Limb (tissue), 2 donors: ENCODE data around the gene KLHL21.

Experiments used
- DNase-seq, 2 donors: peaks; one replicate each; pipeline ENCODE4 v3.0.0-alpha.2; 2016; ENCODE audit errors: extremely low spot score in 2 of 2

Gene KLHL21

GRCh38 chr1:6624710-6625583 lies 22.3 kb upstream of the KLHL21 start, which contains the start of gene THAP3:
TSS of gene THAP3 (plus strand) at chr1:6624868. CDS start at chr1:6625219, 351 bp downstream.
- DNase-seq = peak; percentile 78 to 93

DNA sequence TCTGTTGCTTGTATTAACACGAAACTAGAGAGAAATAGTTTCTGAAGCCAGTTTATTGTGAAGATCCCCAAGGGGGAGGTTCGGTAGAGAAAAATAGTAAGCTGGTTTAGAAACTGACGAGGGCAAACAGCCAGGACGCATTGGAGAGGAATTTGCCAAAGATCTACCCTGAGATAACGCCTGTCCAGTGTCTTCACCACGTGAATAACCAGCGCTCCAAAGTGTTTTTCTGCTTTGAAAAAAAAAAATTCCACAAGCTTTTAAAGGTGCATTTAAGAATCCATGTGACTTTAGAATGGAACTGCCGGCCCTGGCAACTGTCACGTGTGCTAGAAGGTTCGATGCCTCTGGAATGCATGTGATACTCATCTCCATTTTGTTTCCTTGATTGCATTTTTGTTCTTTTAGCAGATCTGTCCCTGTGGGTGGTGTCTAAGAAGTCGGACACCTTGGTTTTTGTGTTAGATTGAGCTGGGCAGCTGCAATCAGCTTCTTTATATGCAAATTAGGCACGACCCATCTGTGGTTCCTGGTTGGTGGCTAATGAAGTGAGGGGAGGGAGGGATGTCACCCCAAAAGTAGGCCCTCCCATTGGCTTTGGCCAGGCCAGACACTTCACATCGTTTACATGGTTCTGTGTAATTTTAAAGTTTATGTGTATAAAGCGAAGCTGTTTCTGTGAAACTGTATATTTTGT lies 20.7 kb upstream of the KLHL21 start:
- DNase-seq = no peak

DNA sequence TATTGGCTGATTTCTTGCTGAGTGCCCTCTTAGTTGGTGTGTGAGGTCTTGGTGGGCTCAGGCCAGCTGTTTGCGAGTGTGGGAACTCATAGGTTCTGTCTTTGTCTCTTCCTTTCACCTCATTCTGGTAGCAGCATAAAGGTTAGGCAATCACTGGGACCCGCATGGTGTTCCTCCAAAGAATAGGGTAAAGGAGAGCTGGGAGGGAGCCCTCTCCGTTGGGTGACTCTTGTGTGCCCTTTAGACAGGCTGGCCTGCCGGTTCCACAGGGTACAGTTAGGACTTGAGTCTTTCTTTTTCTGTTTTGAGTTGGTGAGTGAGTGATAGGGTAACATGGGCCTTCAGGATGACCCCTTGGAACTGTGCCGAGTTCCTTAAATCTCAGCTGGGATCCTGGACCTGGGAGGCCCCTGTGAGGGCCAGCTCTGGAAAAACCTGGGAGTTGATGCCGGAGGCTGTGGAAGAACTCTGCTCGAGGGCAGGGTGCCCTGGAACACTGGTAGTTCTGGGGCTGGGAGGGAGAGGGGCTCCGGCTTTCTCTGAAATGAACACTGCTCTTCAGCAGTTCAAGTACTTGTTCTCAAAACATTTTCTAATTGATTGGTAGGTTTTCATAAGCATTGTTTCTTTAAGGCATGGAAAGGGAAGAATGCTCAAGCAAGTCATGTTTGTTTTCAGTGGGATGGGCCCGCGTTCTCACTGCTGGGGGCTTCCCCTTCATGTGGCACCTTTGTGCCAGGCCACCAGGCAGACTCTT lies 19.9 kb upstream of the KLHL21 start:
- DNase-seq = no peak

DNA sequence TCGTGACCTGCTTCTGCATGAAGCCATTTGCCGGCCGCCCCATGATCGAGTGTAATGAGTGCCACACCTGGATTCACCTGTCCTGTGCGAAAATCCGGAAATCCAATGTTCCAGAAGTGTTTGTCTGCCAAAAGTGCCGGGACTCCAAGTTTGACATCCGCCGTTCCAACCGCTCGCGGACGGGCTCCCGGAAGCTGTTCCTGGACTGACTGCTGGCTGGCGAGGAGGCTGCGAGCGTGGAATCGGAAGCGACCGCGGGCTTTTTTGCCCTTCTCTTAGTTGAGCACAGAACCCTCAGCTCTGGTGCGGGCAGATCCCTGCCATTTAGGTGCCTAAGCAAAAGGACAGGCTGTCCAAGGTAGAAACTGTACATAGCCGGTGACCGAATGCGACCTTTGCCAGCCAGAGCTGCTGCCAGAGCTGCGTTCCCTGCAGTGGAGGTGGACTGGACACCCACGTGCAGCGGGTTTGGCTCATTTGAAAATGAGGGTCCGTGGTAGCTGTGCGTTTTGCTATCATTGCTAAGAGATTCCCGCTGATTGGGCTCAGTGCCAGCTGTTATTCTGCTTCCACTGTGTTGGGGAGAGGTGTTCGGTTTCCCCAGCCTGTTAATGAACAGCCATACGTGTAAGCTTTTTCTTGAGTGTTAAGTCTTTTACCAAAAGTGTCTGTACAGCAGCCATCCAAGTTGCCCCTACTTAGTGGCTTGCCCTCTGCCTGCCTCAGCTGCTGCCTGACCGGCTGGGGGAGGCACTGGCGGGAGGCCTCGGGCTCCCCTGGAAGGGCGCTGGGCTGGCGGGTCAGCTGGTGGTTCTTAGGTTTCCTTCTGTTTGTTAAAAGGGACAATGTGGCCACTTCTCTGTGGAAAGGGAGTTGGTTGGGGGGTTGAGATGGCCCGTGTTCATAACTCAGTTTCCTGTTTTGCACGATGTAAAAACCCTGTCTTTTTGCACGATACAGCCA lies 19.0 kb upstream of the KLHL21 start:
- no peak for DNase-seq

GRCh38 chr1:6619045-6619444 lies 16.4 kb upstream of the KLHL21 start:
- no peak for DNase-seq

DNA sequence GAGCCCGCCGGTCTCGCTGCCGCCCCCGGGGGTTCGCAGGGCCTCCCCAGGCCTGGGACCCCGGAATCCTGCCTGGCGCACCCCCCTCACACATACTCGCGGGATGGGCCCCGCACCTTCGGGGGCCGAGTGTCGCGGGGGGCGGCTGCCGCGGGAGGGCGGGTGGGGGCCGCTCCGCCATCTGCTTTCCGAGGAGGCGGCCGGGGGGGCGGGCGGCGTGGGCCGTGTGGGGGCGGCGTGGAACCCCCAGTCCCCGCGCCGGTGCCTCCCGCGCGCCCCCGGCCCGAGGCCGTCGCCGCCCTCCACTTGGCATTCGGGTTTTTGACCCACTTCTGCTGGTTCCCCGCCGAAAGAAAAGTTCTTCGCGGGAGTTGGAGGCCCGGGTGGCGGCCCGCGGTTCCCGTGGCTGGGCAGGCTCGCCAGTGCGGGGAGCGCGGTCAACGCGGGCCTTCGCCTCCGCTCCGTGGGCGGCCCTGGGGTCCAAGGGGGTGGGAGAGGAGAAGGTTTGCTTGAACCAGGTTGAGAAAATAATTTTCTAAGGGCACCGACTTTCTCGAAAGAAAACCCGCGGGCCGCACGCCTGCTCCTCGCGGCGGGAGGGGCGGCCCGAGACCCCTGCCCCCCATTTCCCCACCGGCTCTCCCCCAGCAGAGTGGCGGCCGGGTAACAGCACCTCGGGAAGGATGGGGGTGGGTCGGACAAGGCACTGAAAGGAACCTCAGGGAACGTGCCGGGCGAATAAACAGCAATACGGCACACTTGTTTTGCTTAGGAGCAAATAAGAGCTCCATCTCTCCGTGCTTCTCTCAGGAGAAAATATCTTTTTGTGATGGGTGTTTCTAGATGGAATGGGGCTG lies 12.5 kb upstream of the KLHL21 start:
- peak in 1 of 2 donors; percentile 51 for DNase-seq

GRCh38 chr1:6614019-6614928 lies 11.6 kb upstream of the KLHL21 start:
- peak; percentile 30 to 79 for DNase-seq

- DNase-seq = peak; percentile 98 to 100
Observed at GRCh38 chr1:6613361-6614018, 10.8 kb upstream of the KLHL21 start, which contains the start of gene PHF13. TSS of gene PHF13 (plus strand) at chr1:6613731. CDS start at chr1:6614067, 336 bp downstream.

DNA sequence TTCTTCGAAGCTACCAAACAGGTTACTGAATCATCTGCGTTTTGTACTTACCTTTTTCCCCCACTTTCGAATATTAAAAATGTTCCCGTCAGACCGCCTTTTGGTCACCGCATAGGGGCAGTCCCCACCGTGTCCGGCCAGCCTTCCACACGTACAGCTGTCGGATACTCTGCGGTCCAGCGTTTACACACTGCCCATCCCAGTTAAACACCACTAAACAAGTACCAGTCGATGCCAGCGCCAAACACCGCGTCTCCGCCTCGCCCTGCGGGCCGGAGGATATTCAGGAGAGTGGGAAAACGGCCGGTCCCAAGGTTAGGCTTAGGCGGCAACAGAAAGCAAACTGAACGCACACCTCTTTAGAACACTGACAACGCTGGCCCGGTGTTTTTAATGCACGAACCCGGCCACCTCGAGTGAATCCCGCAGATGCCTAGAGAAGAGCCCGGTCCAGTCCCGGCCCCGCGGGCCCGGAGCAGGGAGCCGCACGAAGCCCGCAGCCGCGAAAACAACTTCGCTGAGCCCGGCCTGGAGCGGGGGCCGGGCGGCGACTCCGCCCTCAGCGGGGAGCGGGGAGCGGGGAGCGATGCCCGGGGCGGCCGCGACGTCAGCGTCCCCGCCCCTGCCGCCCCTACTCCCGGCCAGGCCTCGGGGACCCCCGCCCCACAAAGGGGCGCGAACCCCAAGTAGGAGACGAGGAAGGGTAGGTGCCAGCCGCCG lies 10.1 kb upstream of the KLHL21 start:
- DNase-seq = peak in 1 of 2 donors; percentile 68

DNA sequence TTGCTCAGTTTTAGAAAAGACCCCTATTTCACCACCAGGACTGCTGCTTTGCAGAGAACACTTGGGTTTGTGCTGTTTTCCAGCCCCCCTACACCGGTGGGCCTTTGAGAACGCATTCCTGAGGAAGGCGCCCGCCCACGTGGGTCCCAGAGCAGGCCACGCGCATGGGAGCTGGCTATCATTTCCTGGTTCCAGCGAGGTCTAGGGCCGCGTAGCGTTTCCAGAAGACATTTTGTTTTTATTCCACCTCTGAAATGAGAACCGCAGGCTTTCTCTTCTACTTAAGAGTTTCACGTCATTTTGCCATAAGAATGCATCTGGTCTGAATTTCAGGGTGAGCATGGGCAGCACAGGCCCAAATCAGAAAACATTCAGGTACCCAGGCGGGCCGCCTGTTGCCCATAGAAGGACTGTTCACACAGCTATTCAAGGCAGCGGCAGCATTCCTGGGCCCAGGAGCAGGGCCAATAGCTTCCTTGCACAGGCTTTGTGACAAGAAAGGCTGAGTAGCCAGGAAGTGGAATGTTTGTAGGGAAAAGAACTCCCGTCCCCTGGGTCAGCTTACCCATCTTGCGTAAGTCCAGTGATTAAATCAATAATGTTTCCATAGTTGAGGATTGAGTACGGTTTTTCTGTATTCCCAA lies 1.4 kb upstream of the KLHL21 start:
- peak in 1 of 2 donors; percentile 80 for DNase-seq

- DNase-seq = peak; percentile 83 to 85
Observed at GRCh38 chr1:6603238-6603914, 707 bp upstream of the KLHL21 start.

DNA sequence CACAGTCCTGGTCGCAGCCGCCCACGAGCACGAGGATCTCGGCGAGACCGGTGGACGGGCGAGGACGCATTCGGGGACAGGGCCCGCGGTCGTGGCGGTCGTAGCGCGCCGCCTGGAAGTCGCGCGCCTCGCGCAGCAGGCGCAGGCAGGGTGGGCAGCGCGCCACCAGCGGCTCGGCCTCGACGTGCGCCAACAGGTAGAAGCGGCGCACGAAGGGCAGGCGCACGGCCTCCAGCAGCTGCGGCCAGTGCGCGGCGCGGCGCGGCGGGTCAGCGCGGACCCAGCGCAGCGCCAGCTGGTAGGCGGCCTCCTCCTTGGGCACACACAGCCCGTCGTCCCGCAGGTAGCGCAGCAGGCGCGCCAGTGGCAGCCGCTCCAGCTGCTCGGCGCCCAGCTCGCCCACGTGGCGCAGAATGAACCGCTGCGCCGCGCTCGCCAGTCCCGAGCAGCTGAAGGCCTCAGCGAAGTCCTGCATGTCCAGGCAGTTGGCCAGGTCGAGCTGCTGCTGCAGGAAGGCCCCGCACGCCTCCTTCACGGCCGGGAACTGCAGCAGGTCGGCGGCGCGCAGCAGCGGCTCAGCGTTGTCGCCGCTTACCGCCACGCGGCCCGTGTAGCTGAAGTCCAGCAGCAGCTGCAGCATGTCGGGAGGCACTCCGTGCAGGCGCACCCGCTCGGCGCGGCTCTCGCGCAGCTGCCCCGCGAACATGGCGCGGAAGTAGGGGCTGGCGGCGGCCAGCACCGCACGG lies 573 bp downstream of the KLHL21 start:
- no peak for DNase-seq

DNA sequence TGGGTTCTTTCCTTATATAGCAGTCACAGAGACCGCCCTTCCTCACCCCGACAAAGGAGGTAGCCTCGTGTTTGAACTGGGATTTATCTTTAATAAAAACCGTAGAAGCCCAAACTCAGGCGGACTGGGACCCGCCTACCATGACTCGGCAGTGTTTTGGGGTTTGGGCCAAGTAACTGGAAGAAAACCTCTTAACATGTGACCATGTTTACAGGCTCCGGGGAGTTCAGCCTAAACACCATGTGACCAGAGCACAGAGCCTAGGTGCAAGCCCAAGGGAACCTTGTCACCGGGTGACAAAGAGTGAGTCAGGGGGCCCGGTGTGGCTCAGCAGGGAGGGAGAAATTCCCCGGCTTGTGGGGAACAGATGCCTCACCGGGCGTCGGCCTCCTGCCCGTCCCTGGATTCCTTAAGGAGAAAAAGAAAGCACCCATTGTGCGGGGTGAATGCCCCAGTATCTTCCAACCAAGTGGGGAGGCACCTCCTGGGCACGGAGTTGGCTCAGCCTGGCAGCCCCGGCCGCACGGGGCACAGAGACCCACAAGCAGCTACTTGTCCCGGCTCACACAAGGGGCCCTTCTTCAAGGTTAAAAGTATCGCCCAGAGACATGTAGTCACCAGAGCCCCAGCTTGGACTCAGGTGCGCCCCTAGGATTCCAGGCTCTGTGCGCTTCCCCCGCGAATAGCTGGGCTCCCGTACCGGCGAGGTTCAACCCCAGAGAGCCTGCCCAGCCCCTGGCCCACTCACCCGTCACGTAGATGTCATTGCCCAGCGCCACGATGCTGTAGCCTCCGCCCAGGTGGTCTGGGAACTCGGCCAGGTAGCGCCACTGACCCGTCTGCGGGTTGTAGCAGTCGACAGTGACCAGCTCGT lies 1.4 kb downstream of the KLHL21 start:
- peak in 1 of 2 donors; percentile 69 for DNase-seq

GRCh38 chr1:6600410-6601048 lies 2.1 kb downstream of the KLHL21 start:
- DNase-seq = no peak
